GM18498 (cell line): ENCODE measurements around the gene STX3.
"Not testable (repeated sequence)": the region's sequence is repeated elsewhere in the genome, so short reads cannot be mapped to it uniquely, and the experiment has no call there.

Source experiments
- ATAC-seq: cut with Tn5 transposase; IDR thresholded peaks from one replicate; pipeline ENCODE4 v1.9.1; 2021; ENCODE audit warnings: mild to moderate bottlenecking, moderate library complexity; ENCODE audit not compliant: unreplicated experiment

STX3 gene

DNA sequence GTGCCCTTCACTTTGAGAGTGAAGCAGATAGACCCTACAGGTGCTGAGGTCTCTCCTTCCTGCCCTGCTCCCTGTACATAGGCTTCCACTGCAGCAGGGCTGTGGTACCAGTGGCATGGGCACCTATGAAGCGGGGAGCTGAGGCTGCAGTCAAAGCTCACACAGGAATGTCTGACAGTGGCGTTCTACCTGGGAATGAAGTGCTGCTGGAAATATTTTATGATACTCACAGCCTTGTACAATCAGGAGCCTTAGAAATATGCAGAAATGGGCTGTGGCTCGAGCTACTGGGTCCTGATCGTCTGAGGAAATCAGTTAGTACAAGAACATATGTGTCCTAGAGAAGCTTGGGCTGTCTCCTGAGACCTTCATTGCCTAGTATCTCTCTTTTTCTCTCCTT is 30.6 kb downstream of the STX3 start:
- ATAC-seq: no peak

DNA sequence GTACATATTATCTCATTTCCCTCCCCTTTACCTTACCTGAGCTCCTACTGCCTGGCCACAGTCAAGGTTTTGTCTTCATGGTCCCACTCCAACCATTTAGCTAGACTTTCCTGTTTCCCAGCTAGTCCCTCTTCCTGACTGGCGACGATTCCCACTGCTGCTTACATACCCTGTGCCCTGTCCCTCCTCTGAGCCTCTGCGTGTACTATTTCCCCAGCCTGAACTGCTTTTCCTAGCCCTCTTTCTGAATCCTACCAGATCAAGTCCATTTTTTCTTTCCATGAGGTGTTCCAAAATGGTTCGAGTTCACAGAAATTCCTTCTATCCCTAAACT is 32.0 kb downstream of the STX3 start:
- no peak for ATAC-seq

DNA sequence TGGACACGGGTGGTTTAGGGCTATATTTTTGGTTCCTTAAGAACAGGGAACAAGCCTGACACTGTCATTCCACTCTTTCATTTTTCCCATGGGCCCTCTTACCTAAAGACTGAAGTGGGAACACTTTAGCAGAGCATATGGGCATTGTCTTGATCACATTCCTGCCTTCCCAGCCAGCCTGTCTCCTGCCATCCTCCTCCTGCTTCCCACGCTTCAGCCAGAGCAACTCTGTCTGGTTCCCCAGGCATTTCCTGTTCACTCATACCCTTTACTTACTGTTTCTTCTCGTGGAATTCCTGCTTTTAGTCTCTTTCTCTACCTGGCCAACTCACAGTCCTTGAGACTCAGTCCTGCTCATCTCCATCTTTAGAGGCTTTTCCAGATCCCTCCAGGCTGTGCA is 32.6 kb downstream of the STX3 start:
- ATAC-seq: no peak

DNA sequence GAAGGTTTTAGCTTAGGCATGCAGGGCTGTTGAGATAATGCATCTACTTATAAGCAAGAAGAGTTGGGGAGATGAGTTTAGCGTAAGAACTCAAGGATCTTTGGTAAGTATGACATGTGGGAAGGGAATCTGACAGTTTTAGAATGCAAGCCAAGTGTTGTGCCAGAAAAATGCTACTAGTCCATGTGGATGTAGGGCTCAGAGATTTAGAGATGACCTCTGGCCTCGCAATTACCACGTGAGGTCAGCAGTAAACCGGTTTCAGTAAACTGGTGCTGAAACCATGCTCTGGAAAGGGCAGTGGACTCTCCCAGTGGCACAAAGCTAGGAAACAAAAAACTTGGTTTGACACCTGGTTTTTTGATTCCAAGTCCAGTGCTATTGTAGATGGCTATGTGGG is 36.5 kb downstream of the STX3 start:
- no peak for ATAC-seq

DNA sequence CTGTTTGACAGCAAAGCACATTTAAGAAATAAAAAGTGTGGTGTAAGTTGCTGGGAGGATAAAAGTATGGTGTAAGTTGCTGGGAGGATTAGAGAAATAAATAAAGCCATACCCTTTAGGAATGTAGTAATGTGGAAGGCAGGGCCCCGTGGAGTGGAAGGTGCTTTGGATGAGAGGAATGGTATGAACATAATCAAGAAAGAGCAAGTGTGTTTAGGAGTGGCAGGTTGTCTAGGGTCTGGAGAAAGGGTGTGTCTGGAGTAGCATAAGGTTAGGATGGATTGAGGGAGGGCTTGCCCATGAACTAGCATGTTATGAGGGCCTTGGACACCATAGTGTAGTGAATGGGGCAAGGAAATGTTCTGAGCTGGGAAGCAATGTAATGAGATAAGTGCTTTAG is 37.3 kb downstream of the STX3 start:
- ATAC-seq: no peak

DNA sequence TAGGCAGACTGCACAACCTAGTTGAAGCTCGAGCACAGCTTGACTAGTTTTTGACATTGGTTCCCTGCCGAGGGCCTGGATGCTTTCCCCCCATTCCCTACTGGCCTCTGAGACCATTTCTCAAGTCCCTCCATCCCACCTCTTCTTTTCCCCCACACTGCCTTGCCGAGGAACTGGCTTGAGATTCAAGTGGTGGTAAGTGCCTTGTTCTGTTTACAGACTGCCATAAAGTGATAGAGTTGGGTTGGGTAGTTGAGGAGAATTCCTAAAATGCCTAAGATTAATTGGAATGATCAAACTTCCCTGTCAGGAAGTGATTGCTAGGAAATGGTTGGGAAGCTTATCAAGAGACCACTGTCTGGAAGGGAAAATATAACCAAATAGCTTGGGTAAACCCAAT is 39.2 kb downstream of the STX3 start:
- no peak for ATAC-seq

DNA sequence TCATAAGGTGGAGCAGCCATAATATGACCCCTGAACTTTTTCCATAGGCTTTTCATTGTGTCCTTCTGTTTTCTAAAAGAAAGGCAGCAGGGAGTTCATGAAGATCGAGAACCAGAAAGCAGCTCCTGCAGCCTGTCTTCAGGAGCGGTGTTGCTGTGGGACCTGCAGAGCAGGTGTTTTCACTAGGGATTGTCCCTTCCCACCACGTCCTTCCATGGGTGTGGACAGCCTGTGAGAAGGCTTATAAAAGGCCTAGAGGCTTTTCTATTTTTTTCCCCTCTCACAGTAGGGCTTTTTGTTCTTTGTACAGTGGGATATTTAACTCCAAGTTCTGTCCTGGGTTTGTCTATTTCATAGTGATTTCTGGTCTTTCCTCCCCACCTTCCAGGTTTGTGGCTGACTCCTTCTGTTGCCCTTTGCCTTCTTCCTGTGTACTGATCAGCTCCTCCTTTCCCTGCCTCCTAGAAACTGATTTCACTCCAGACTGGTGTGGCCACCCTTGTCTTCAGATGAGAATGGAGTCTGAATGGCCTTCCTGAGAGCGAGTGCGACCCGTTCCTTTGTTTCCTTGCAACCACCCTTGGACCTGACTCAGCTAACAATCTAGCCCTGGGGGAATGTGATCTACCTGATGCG is 45.3 kb downstream of the STX3 start:
- ATAC-seq: no peak

DNA sequence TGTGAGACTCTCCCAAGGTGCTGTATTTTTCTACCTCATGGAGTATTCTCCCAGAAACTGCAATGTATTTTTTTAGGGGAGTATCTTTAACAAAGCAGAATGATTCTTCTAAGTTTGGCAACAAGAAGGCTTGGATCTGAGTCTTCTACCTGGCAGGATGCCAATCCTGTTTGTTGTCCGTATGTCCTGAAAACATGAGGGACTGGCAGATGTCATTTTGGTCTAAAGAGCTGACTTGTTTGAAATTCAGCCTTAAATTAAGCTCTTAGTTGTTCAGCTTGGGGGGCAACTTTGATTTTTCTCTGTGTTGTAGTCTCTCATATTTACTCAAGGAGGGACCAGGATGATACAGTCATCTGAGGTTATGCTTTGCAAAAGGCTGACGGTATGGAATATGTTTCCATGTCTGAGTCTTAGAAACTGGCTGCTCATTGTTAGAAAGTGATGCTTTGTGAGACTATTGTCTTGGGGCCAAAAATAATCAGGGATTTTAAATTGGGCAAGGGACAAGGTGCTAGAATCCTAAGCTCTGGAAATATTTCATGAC is 46.1 kb downstream of the STX3 start:
- no peak for ATAC-seq

DNA sequence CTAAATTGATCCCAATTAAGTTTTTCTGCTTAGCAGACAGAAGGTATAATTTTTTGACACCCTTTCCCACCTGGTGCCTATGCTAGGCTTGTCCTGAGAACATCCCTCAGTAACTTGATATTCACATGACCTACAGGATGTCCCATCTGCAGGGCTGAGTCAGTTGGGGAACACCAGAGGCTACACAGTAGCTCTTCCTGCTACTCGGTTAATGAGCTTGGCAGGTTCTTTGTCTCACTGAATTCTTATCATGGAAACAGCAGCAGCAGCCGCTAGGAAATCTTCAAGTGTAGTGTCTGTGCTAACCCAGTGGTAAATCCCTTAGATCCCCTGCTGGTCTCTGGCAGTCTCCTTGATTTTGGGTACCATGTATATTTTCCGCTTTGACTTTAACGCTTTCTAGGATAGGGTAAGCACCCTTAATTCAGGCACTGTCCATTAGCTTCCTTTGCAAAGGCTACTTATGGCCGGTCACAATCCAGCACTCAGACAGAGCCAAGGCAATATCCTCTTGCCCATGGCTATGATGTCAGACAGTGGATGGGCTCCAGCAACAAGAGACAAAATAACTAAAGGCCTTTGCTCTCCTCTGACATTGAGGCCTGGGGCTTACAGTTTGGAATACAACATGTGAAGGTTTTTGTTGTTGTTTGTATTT is 46.9 kb downstream of the STX3 start:
- ATAC-seq: peak; percentile 16

DNA sequence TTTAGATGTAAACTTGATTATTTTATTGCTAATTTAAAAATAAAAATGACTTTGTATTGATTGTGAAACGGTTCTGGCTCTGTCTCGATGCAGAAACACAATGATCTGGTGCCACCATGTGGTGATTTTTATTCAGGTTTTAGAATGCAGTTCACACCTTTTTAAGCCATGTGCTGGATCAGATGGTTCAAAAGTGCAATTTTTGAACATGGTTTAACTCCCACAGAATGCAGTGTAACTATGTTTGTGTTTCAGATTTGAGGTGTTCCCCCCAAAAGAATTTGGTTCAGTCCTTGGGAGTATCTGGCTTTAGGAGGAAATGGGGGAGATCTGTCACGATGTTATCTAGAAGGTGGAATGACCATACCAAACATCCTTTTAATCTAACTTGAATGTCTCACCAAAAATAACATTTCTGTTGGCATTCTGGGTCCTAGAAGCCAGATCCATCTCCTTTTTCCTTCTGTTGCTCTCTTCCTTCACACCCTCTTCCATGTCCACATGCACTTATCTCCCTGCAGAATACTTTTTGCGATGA is 47.5 kb downstream of the STX3 start:
- ATAC-seq: peak; percentile 65

DNA sequence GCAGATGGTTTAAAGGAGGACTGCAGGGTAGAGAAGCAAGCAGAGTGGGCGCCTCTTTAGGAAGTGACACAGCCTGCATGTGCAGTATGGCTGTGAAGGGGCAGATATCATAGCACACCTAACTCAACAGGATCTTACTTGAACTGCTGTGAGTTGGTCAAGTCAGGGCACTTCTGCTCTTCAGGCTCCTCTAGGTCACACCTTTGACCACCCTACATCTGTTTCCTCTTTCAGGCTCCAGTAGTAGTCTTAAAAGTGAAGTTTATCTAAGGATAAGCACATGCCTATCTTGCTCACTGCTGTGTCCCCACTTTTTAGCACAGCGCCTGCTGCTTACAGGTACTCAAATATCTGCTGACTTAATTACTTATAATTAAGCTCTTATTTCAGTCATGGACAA is 48.9 kb downstream of the STX3 start:
- ATAC-seq: no peak

DNA sequence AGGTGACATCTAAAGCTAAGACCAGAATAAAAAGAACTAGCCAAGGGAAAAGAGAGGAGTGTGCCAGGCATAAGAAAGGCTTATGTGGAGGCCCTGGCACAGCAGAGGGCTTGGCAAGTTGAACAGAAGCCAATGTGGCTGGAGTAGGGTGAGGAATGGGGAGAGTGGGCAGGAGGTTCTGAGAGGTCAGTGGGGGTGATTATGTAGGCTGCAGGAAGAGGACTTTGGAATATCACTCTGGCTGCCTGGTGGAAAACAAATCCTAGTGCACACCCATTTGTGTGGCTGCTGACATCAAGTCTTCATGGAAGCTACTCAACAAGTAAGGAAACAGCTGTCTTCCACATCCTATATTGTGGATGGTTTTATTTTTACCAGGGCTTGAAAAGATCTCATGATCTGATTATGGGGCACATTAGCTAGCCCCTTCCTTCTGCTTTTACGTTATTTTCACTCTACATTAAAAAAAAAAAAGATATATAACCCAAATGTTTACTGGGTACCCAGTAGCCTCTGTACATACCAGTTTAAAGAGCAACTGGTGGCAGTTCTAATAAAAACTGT is 52.0 kb downstream of the STX3 start:
- ATAC-seq: no peak

DNA sequence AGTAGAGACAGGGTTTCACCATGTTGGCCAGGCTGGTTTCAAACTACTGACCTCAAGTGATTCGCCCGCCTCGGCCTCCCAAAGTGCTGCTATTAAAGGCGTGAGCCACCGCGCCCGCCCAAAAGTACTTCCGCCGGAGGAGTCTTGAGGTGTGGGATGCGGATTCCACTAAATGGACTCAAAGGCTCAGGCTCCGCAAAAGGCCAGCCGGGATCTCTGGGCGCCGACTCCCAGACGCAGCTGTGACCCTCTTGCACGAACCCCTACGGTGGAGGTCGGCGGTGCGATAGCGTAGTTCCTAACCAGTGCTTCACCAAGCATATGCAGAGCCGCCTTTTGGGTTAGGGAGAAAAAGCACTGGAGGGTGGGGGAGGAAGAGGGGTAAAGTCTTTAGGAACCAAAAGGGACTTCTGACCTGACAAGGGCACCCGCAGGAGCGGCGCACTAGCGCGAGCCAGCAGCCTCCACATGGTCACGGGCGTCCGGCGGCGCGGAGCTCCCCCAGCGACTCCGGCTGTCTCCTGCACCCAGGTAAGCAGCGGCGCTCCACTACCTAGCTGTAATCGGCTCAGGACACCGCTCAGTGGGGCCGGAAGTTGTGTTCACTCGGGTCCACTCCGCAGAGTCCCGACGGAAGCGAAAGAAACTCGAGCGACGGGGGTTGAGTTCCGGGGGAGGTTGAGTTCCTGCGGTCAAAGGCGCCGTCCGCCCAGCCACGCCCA is 55.2 kb downstream of the STX3 start, which contains the start of gene MRPL16:
TSS of gene MRPL16 (minus strand) at position 590 of the 722 bp plus-strand sequence. CDS start at position 470, 120 bp downstream.
- ATAC-seq: peak; percentile 99

DNA sequence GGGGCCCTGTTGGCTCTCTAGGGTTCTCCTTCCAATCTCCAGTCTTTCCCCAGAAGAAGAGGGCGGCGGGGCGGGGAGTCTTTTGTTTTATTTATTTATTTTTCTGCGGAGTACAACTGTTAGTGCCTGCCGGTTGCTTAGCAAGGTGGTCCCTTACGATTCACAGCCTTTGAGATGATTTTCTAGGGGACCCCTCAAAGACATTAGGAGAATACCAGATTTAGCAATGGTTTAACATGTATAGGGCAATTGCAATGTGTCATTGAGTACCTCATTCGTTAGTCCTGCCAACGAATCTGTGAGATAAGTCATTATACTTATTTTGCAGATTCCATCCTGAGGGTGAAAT is 55.7 kb downstream of the STX3 start:
- ATAC-seq: no peak

DNA sequence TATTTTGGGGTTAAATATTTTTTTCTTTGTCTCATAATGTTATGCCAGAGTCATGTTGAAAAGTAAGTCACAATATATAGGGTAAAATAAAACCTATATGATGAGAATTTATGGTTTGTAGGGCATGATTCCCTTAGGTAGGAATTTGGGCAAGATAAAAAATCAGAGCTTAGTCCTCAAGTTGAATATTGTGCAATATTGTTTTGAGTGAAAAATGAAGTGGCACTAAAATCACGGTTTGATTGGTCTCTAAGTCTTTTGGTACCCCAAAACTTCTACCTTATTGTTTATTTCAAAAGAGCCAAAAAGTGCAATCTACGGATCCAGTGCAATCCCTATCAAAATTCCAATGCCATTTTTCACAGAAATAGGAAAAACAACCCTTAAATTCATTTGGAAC is 57.0 kb downstream of the STX3 start:
- no peak for ATAC-seq

DNA sequence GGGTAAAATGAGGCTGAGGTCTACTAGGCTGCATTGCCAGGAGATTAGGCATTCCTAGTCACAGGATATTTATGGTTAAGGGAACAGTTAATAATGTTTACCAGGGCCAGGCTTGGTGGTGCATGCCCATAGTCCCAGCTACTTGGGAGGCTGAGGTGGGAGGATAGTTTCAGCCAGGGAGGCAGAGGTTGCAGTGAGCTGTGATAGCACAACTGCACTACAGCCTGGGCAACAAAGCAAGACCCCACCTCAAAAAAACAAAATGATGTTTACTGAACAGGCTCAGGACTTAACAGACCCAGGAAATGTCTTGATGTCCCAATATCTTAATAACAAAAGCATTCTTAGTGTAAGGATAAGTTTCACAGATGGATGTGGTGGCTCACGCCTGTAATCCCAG is 58.2 kb downstream of the STX3 start:
- no peak for ATAC-seq

DNA sequence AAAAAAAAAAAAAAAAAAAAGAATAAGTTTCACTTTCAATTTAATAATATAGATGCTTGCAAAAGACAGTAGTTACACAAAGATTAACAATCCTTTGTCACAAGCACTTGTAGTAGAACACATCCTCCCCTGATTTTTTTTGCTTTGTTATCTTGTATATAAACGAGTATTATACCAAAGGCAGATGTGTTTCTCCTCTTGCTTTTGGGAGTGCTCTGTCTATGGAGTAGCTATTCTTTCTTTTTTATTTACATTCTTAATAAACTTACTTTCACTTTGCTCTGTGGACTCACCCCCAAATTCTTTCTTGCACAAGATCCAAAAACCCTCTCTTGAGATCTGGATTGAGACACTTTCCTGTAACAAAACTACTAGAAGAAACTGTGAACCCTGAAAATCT is 58.8 kb downstream of the STX3 start:
- ATAC-seq: no peak

DNA sequence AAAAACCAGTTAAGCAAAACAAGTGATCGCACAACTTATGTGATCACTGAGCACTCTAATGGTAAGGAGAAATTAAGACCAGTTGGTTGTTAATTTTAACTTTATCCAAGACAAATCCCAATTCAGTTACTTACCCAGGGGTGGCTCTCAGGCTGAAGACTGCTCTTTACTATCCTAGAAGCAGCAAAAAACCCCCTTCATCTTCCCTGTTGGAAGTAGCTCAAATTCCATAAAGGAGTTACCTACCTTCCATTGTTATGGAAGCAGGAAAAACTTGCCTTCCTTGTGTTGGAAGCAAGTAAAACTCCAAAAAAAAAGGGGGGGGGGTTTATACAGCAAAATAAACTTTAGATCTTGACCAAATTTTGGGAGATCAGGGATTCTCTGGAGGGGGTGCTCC is 60.6 kb downstream of the STX3 start:
- ATAC-seq: no peak

DNA sequence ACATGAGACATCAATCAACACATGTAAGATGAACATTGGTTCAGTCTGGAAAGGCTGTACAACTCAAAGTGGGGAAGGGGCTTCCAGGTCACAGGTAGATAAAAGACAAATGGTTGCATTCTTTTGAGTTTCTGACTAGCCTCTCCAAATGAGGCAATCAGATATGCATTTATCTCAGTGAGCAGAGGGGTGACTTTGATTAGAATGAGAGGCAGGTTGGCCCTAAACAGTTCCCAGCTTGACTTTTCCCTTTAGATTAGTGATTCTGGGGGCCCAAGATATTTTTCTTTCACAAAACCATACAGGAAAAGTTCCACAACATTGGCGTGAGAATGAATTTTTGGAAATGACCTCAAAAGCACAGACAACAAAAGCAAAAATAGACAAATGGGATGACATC is 61.3 kb downstream of the STX3 start:
- ATAC-seq: not testable (repeated sequence)

DNA sequence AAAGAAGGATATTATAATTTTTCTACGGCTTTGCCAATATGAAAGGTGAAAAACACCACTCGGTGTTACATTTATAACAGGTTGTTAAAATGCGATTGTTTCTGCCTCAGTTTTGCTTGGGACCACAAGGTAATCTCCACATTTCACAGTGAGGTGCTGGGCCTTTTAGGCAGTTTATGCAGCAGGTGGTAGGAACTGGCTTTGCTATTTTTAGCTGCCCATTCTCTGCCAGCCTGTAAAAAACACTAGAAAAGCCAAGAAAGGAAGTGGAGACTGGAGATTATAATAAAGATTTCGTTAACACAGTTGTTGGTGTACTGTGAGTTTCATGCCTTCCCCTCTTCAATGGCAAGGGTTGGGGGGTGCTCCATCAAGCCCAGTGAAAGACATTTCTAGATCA is 63.4 kb downstream of the STX3 start:
- ATAC-seq: peak; percentile 46

DNA sequence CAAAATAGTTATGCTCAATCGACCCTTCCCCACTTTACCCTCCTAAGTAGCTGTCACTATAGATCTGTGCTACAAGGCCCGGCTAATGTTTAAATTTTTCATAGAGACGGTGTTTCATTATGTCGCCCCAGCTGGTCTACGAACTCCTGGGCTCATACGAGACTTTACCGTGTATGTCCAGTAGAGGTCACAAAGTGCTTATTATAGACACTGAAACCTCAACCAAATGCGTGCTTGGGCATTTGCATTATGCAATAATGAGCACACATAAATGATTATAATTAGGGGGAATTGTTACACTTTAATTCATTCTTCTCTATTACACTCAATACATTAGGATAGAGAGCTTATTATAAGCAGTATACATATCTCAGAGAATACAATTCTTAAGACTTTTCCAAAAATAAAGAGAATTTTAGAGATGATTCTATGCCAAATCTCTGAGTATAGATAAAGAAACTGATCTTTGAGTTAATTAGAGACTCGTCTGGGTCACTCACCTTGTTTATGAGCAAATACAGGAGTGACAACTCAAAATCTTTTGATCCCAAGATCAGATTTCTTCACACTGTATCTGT is 67.9 kb downstream of the STX3 start:
- peak; percentile 88 for ATAC-seq
